ENCODE data around the gene KPNA6. TPM values are rescaled to one million over a fixed set of nuclear protein-coding genes. Genes with fewer than 3 reads are reported as not detected.
"Not testable (repeated sequence)": the region's sequence is repeated elsewhere in the genome, so short reads cannot be mapped to it uniquely, and the experiment has no call there.

Gene KPNA6
- total RNA-seq, 4 donors from 2014 or later: 26.9 to 69.9 (median 38.5) TPM

DNA sequence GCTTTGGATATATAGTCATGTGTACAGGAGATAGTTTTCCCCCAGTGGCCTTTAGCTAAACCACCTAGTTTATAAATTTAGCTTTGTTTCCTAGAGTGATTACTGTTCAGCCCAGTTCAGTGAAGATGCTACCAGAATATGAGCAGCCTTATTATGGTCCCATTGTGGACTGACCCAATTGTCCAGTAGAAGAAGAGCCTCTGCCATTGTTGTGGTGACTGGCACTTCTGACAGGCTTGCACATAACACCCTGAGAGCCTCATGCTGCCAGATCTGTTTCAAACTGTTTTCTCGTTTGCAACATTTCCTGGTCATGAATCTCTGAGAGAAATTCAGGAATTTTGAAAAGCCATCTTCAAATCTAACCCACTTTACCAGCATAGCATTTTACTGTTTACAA, 20.6 kb downstream of the KPNA6 start:
- Histone ChIP-seq H3K4me1 (no peaks in the 10 kb centered on the region), H3K27ac (no peak overlapping the region), H3K9me3 (no peaks in the 10 kb centered on the region), H3K4me3 (no peak overlapping the region), H3K27me3 (no peaks in the 10 kb centered on the region), H3K36me3 (no peaks in the 10 kb centered on the region)
- DNase-seq: no peak
- TF ChIP-seq POLR2A (IDR thresholded peaks at IDR 0.05): no peak
- TF ChIP-seq, protein P1, sequence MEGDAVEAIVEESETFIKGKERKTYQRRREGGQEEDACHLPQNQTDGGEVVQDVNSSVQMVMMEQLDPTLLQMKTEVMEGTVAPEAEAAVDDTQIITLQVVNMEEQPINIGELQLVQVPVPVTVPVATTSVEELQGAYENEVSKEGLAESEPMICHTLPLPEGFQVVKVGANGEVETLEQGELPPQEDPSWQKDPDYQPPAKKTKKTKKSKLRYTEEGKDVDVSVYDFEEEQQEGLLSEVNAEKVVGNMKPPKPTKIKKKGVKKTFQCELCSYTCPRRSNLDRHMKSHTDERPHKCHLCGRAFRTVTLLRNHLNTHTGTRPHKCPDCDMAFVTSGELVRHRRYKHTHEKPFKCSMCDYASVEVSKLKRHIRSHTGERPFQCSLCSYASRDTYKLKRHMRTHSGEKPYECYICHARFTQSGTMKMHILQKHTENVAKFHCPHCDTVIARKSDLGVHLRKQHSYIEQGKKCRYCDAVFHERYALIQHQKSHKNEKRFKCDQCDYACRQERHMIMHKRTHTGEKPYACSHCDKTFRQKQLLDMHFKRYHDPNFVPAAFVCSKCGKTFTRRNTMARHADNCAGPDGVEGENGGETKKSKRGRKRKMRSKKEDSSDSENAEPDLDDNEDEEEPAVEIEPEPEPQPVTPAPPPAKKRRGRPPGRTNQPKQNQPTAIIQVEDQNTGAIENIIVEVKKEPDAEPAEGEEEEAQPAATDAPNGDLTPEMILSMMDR (IDR thresholded peaks at IDR 0.05): no peak
- intact Hi-C loops (cut with DNase I; ENCODE audit: low total_unique reads): no loop called here

DNA sequence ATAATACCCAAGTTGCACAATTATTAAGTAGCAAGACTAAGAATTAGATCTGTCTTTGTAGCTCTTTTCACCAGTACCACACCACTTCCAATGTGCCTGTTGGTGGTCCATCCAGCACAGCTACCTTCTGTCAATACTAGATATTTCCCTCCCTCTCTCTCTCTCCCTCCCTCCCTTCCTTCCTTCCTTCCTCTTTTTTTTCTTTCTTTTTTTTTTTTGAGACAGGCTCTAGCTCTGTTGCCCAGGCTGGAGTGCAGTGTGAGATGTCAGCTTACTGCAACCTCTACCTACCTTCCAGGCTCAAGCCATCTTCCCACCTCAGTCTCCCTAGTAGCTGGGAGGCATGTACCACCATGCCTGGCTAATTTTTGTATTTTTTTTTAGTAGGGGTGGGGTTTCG, 21.1 kb downstream of the KPNA6 start:
- H3K9me3 ChIP-seq: no peaks in the 10 kb centered on the region
- H3K4me1 ChIP-seq: peaks cover 0 to 3% of the 10 kb centered on the region in 2 donors
- intact Hi-C loops (cut with DNase I; ENCODE audit: low total_unique reads): no loop called here
- no peak overlapping the region for H3K4me3 ChIP-seq
- no peak overlapping the region for H3K27ac ChIP-seq
- H3K27me3 ChIP-seq: no peaks in the 10 kb centered on the region
- DNase-seq: no peak
- TF ChIP-seq POLR2A (IDR thresholded peaks at IDR 0.05): no peak
- TF ChIP-seq, protein P1 (IDR thresholded peaks at IDR 0.05): no peak
- H3K36me3 ChIP-seq: no peaks in the 10 kb centered on the region

DNA sequence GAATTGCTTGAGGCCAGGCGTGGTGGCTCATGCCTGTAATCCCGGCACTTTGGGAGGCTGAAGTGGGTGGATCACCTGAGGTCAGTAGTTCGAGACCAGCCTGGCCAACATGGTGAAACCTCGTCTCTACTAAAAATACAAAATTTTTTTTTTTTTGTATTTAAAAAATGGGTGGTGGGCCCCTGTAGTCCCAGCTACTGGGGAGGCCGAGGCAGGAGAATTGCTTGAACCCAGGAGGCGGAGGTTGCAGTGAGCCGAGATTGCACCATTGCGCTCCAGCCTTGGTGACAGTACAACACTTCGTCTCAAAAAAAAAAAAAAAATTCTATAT, 26.1 kb downstream of the KPNA6 start:
- H3K27me3 ChIP-seq; DNase-seq; H3K36me3 ChIP-seq; H3K4me3 ChIP-seq; intact Hi-C loops (cut with DNase I; ENCODE audit: low total_unique reads); H3K9me3 ChIP-seq; H3K4me1 ChIP-seq: not testable (repeated sequence)
- peak overlapping the region; percentile 82 to 85 for H3K27ac ChIP-seq

DNA sequence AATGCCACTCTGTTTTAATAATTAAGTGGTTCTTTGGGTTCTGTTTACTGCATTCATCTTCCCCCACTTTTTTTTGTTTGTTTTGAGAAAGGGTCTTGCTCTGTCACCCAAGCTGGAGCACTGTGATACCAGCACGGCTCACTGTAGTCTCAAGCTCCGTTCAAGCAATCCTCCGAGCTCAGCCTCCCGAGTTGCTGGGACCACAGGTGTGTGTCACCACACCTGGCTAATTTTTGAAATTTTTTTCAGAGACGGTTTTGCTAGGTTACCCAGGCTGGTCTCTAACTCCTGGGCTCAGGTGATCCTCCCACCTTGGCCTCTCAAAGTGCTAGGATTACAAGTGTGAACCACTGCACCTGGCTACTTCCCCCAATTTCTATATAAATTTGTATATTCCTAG, 29.3 kb downstream of the KPNA6 start:
- no peaks in the 10 kb centered on the region for H3K36me3 ChIP-seq
- intact Hi-C loops (cut with DNase I; ENCODE audit: low total_unique reads): no loop called here
- no peak for DNase-seq
- no peak overlapping the region for H3K4me3 ChIP-seq
- TF ChIP-seq, protein P1 (IDR thresholded peaks at IDR 0.05): no peak
- TF ChIP-seq POLR2A (IDR thresholded peaks at IDR 0.05): no peak
- H3K27me3 ChIP-seq: no peaks in the 10 kb centered on the region
- no peak overlapping the region for H3K27ac ChIP-seq
- peaks cover 0 to 4% of the 10 kb centered on the region in 2 donors for H3K4me1 ChIP-seq
- H3K9me3 ChIP-seq: no peaks in the 10 kb centered on the region

DNA sequence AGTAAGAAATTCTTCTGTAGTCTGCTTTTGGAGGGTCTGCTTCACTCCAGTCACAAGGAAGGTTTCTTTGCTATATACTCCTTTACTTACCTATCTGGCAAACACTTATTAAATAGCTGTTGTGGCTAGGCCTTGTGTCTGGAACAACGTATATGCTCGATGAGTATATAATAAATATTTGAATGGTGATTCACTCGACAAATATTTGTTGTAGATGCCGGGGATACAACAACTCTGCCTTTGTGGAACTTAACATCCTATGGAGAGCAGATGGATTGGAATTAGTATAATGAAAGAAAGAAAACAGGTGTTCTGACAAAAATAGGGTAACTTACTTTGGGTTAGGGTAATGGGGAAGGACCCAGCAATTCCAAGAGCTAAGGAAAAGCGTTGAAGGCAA, 31.1 kb downstream of the KPNA6 start:
- intact Hi-C loops (cut with DNase I; ENCODE audit: low total_unique reads): no loop called here

More for the DNA sequence above, 31.1 kb downstream of the KPNA6 start:
- Histone ChIP-seq H3K27ac (peak overlapping the region in 1 of 2 donors; percentile 47), H3K27me3 (no peaks in the 10 kb centered on the region), H3K4me1 (peaks cover 0 to 1% of the 10 kb centered on the region in 2 donors), H3K36me3 (no peaks in the 10 kb centered on the region), H3K9me3 (no peaks in the 10 kb centered on the region), H3K4me3 (no peak overlapping the region)
- DNase-seq: no peak
- TF ChIP-seq POLR2A (IDR thresholded peaks at IDR 0.05): no peak
- TF ChIP-seq, protein P1 (IDR thresholded peaks at IDR 0.05): no peak

All from uterus (tissue), 4 donors.